GM12864 (cell line): ENCODE data around the gene NHSL2.

Experiments used
- DNase-seq: peaks from one replicate; pipeline ENCODE4 v3.0.0-alpha.2; 2011; ENCODE audit warnings: low read depth
- H3K4me3 ChIP-seq: 2 replicates; pipeline ENCODE4 v1.5.1; 2011; ENCODE audit warnings: mild to moderate bottlenecking, low read depth, low read length, control low read depth
- TF ChIP-seq, protein P1 (sequence below): IDR thresholded peaks from 2 replicates; pipeline ENCODE4 v1.5.1; 2011; ENCODE audit warnings: low read depth, mild to moderate bottlenecking, moderate library complexity, low read length, control low read depth, inconsistent platforms; ENCODE audit errors: missing control alignments

The NHSL2 gene

DNA sequence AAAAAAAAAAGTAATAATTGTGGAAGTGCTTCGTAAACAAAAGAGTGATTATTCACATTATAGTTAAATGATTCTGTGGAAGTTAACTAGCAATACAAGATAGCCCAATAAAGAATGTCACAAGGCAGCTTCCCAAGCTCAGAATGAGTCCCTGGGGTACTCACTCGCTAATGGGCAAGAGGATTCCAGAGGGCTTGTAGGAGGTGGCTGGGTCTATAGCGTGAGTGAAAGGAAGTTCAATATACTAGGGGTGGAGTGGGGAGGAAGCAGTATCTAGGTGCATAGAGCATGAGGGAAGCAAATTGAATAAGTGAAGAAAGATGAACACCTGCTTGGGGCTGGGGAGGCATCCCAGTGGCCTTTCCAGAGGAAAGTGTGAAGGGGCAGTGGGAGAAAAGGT is 178.6 kb downstream of the NHSL2 start:
- TF ChIP-seq, protein P1, sequence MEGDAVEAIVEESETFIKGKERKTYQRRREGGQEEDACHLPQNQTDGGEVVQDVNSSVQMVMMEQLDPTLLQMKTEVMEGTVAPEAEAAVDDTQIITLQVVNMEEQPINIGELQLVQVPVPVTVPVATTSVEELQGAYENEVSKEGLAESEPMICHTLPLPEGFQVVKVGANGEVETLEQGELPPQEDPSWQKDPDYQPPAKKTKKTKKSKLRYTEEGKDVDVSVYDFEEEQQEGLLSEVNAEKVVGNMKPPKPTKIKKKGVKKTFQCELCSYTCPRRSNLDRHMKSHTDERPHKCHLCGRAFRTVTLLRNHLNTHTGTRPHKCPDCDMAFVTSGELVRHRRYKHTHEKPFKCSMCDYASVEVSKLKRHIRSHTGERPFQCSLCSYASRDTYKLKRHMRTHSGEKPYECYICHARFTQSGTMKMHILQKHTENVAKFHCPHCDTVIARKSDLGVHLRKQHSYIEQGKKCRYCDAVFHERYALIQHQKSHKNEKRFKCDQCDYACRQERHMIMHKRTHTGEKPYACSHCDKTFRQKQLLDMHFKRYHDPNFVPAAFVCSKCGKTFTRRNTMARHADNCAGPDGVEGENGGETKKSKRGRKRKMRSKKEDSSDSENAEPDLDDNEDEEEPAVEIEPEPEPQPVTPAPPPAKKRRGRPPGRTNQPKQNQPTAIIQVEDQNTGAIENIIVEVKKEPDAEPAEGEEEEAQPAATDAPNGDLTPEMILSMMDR, result no peak
- H3K4me3 ChIP-seq, result no peak overlapping the region
- no peak for DNase-seq

DNA sequence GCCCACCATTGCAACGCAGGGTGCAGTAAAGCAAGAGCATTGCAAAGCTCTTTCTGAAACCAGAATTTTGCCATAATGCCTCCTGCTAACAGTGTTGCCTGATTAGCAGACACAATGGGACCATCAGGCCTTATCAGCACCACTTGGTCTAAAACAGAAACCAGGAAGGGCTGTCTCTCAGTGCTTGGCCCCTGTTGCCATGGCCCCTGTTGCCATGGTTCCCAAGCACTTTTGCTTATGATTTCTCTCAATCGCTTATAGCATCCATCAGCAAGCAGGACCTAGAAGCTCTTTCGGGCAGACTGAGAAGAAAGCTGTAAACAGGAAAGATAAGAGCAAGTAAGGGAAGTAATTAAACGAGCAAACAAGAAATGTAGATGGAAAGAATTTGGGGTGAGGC is 184.2 kb downstream of the NHSL2 start:
- H3K4me3 ChIP-seq, result no peak overlapping the region
- DNase-seq, result peak; percentile 21
- TF ChIP-seq, protein P1, result no peak

DNA sequence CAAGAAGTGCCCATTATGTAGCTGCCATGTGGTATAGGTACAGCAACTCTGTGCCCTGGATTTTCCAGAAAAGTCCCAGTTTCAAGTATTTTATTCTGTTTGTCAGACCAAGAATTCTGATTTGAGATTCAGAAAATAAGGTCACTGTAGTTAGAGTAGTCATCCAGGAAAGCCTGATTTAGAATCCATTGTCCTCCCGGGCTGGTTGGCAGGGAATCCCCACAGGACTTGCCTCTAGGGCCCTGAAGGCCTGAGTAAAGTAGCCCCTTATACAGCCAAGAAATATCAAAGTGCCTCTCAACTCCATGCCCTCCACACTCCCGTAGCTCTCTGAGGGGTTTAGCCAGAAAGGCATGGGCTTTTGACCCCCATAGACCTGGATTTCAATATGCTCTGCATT is 184.7 kb downstream of the NHSL2 start:
- no peak for DNase-seq
- H3K4me3 ChIP-seq, result no peak overlapping the region
- TF ChIP-seq, protein P1, result no peak

DNA sequence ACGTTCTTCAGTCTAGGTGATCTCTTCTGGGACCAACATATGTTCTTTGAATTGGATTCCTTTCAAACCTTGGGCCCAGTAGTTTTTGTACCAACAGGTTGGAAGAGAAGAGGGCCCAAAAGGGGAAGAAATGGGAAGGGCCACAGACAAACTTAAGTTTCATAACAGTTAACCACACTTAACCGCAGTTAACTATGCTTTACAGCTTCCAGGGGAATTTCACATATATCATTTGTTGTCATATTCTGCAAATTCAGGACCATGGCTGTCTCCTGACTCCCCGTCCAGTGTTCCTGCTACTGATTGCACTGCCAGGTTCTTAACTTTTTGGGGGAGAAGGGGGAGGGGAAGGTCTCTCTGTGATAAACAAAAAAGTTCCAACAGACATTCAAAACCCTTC is 186.5 kb downstream of the NHSL2 start:
- no peak for DNase-seq
- H3K4me3 ChIP-seq, result no peak overlapping the region
- TF ChIP-seq, protein P1, result no peak

DNA sequence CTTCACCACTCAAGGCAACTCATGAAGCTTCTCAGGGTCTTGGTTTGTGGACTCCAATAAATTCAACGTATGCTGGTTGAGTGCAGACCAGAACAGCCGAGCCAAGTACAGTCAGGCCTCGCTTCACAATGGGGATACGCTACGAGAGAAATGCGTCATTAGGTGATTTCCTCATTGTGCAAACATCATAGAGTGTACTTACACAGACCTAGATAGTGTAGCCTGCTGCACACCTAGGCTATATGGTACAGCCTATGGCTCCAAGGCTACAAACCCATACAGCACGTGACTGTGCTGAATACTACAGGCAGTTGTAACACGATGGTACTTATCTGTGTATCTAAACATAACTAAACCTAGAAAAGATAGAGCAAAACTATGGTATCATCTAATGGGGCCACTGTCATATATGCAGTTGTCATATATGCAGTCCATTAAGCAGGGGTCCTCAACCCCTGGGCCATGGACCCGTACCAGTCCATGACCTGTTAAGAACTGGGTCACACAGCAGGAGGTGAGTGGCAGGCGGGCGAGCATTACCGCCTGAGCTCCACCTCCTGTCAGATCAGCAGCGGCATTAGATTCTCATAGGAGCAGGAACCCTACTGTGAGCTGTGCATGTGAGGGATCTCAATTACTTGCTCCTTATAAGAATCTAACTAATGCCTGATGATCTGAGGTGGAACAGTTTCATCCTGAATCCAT is 189.6 kb downstream of the NHSL2 start:
- DNase-seq, result no peak
- H3K4me3 ChIP-seq, result no peak overlapping the region

DNA sequence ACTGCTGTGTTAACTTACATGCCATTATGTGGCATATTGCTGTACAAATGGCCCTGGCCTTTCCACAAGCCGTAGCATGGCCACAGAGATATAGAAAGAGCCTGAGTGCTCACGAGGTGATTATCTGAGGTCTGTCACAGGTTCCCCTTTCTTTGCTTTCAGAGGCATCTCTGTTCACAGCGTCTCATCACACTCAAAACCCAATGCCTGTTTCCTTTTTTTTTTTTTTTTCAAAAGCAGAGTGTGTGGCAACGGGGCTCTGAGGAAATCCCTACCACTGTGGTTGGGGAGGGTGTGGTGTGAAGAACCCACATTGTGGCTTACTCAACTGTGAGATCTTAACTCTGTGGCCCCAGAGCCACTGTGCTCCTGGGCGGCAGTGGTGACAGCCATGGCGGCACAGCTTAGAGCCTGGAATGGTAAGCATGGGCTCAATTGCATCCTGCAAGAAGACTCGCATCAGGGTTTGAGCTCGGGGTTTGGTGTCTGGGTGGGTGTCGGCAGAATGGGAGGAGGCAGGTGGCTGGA is 190.2 kb downstream of the NHSL2 start:
- peak; percentile 61 for DNase-seq
- H3K4me3 ChIP-seq, result no peak overlapping the region
- TF ChIP-seq, protein P1, result no peak

More for the DNA sequence above, 189.6 kb downstream of the NHSL2 start:
- TF ChIP-seq, protein P1, result no peak

DNA sequence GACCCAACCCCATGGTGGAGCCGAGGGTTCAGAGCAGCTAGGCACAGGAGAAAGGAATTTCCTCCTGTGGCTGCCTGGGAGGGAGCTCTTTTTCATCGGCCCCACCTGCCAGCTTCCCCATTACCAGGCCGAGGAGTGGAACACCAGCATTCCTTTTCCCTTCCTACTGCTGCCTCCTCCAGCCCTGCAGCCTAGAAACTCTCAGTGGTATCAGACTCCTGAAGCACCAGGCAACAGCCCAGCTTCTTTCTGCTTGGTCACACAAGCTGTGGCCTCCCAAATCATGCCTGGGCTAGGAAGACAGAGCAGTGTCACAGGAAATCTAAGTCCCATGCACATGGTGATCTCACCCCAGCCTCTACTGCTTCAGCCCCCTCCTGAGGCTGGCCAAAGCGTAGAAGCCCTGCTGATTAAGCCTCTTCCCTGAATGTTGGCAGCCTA is 191.0 kb downstream of the NHSL2 start:
- TF ChIP-seq, protein P1, result no peak
- no peak for DNase-seq
- H3K4me3 ChIP-seq, result no peak overlapping the region
